GM10266 (cell line): ENCODE data around the gene CNPPD1.

Source experiments
- DNase-seq: peaks from one replicate; pipeline ENCODE4 v3.0.0; 2012; ENCODE audit errors: extremely low spot score
- TF ChIP-seq, protein P1 (sequence below): IDR thresholded peaks from 2 replicates; pipeline ENCODE4 v1.5.1; 2012; ENCODE audit warnings: mild to moderate bottlenecking, low read depth; ENCODE audit not compliant: control insufficient read depth, insufficient read depth; ENCODE audit errors: missing control alignments

Gene CNPPD1

DNA sequence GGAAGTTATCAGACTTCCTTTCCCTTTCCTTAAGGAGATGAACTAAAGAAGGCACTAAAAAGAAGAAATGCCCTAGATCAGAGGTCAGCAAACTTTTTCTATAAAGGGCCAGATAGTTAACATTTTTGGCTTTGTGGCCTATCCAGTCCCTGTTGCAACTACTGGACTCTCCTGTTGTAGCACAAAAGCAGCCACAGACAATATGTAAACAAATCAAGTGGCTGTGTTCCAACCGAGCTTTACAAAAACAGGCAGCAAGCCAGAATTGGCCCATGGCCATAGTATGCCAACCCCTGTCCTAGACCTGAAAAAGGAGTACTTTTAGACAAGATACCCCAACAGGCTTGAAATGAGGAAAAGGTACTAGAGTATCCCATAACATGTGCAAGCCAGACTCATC is 27.1 kb downstream of the CNPPD1 start:
- TF ChIP-seq, protein P1, sequence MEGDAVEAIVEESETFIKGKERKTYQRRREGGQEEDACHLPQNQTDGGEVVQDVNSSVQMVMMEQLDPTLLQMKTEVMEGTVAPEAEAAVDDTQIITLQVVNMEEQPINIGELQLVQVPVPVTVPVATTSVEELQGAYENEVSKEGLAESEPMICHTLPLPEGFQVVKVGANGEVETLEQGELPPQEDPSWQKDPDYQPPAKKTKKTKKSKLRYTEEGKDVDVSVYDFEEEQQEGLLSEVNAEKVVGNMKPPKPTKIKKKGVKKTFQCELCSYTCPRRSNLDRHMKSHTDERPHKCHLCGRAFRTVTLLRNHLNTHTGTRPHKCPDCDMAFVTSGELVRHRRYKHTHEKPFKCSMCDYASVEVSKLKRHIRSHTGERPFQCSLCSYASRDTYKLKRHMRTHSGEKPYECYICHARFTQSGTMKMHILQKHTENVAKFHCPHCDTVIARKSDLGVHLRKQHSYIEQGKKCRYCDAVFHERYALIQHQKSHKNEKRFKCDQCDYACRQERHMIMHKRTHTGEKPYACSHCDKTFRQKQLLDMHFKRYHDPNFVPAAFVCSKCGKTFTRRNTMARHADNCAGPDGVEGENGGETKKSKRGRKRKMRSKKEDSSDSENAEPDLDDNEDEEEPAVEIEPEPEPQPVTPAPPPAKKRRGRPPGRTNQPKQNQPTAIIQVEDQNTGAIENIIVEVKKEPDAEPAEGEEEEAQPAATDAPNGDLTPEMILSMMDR, result no peak
- DNase-seq, result no peak

DNA sequence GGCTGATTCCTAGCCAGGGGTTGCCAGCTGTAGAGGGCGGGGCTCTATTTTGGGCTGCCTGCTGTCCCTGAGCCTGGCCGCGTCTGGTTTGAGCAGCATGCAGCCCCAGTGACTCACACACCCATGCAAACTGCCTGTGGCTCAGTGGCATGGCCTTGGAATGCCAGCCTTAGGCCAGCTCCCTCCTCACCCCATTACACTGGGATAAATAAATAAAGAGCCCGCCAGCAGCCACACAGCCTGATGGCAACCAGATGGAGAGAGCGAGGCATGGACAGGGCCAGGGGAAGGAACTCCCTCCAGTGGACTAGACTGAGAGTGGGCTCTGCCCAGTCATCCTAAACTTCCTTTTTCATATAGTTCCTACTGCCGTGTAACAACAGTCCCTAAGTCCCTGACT is 34.4 kb downstream of the CNPPD1 start:
- TF ChIP-seq, protein P1, result no peak
- no peak for DNase-seq

DNA sequence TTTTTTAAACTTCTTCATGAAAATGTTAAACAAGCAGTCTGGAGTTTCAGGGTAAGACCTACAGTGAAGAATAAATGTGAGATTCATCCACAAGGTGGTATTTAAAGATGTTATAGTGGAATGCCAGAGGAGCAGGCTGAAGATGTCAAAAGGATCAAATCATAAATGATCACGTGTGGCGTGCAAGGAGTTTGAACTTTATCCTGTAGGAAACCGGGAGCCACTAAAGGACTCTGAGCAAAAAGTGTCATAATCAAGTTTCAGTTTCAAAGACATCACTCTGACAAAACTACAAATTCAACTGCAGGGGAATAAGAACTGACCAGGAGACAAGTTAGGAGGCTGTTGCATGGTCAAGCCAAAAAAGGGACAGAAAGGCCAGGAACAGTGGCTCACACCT is 36.0 kb downstream of the CNPPD1 start:
- TF ChIP-seq, protein P1, result no peak
- DNase-seq, result no peak

DNA sequence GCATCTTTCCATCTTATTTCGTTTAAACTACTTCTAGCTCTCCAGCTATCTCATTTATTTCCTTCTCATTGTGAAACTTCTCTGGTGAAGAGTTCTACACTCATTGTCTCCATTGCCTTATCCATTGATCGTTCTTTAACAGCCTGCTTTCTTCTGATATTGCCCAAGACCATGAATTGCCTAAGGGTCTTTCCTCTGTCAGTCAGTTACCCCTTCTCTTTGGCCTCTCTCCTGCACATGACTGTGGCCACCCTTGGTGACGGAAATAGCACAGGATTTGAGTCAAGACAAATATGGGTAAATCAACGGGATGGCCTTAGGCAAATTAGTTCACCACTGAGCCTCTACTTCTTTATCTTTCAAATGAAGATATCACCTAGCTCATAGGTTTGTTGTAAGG is 42.7 kb downstream of the CNPPD1 start:
- no peak for DNase-seq
- TF ChIP-seq, protein P1, result no peak

DNA sequence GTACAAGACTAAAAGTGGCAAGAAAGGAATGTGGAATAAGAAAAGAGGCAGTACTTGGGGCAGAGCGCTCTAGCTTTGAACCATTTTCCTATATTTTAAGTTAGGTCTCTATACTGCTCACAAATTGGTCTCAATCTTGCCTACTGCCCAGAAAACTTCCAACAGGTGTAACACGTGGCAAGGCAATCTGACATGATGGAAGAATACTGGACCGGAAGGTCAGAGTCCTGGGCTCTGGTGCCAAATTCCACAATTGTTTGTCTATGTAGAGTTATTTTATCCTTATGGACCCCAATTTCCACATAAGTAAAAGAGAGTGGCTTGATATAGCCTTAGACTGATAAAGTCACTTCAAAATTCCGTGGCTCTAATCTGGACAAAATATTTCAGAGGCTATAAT is 45.0 kb downstream of the CNPPD1 start:
- DNase-seq, result no peak
- TF ChIP-seq, protein P1, result no peak

DNA sequence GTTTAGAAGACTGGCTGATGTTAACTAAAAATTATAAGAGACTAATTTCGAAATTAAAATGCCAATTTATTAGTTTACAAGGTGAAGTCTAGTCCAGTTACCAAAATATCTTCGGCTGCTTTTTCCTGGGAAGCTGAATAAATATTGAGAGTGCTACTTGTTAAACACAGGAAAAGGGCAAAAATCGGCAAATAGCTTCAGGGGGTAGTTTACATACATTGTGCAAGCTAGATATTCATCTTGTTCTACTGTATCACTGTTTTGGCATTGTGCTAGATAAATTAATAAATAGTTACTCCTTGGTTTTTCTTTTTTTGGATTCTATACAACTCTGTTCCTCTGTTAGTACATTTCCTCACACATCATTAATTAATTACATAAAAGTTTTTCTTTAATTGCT is 45.4 kb downstream of the CNPPD1 start:
- DNase-seq, result no peak
- TF ChIP-seq, protein P1, result no peak

DNA sequence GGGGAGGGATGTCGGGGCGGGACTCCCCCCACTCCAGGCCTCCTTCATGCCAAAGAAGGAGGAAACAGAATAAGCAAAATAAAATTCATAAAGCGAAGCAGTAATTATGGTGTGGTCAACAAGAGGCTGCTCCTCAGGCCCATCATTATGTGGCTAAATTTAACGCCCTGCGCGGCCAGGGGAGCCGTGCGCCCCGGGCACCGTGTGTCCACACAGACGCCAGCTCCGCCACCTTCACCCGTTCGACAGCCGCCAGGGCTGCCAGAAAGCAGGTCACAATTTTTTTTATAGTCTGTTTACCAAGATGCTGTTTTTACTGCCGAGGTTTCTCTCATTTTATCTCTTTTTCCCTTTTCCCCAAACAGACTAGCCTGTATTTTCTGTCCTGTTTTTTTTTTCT is 47.1 kb downstream of the CNPPD1 start:
- no peak for DNase-seq
- TF ChIP-seq, protein P1, result no peak

DNA sequence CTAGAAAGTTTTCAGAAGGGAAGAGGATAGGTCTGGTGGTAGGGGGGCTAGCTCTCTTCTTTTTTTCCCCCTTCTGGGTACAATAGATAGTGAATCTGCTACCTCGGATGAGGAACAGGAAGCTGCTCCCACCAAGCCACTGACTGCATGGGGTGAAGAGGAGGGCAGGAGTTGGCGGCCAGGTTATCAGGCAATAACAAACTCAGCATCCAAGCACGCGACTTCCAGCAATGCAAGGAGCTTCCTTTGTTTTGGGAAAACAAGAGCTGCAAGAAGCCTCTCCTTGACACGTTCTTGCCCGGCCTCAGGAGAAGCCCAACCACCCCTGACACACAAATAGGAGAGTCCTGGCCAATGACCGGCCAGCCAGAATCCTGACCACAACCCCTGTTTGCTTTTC is 48.3 kb downstream of the CNPPD1 start:
- DNase-seq, result no peak
- TF ChIP-seq, protein P1, result no peak
